Breast epithelium (tissue), 3 donors: ENCODE data around the gene CDC14A.

Experiments
- CTCF ChIP-seq, 3 donors: fragments of 450-650 bp; IDR thresholded peaks; one replicate each; pipeline ENCODE4 v1.5.1; 2016 to 2017; ENCODE audit warnings: antibody characterized with exemption in 3 of 3, mild to moderate bottlenecking in 3 of 3, moderate library complexity in 3 of 3
- POLR2A ChIP-seq: fragments of 450-650 bp; IDR thresholded peaks from one replicate; pipeline ENCODE4 v1.6.1; 2016; ENCODE audit warnings: antibody characterized with exemption, mild to moderate bottlenecking, moderate library complexity

- no peak for TF ChIP-seq POLR2A
- no peak for TF ChIP-seq CTCF (IDR thresholded peaks at IDR 0.05)
Observed at GRCh38 chr1:100510451-100510850, 158.1 kb downstream of the CDC14A start.
